AG09309 (cell line): ENCODE measurements around the gene NTMT2.

Experiments used
- DNase-seq: peaks from one replicate; pipeline ENCODE4 v3.0.0-alpha.2; 2010; ENCODE audit warnings: low read depth
- H3K4me3 ChIP-seq: 2 replicates; pipeline ENCODE4 v1.5.1; 2011; ENCODE audit warnings: mild to moderate bottlenecking, low read depth, low read length, moderate library complexity; ENCODE audit not compliant: control insufficient read depth
- CTCF ChIP-seq: IDR thresholded peaks from 2 replicates; pipeline ENCODE4 v1.5.1; 2011; ENCODE audit warnings: mild to moderate bottlenecking, low read depth, low read length, inconsistent platforms; ENCODE audit not compliant: insufficient read depth, control insufficient read depth; ENCODE audit errors: missing control alignments

The NTMT2 gene

GRCh38 chr1:170182442-170182841 lies 36.7 kb downstream of the NTMT2 start:
- H3K4me3 ChIP-seq = no peak overlapping the region
- no peak for DNase-seq
- TF ChIP-seq CTCF = no peak

GRCh38 chr1:170192546-170192945 lies 46.8 kb downstream of the NTMT2 start:
- TF ChIP-seq CTCF = no peak
- DNase-seq = no peak
- H3K4me3 ChIP-seq = no peak overlapping the region

- DNase-seq = no peak
- no peak for TF ChIP-seq CTCF
- no peak overlapping the region for H3K4me3 ChIP-seq
These were observed 48.7 kb downstream of the NTMT2 start for GRCh38 chr1:170194451-170194850.

GRCh38 chr1:170196490-170197236 lies 50.9 kb downstream of the NTMT2 start:
- TF ChIP-seq CTCF = no peak
- no peak for DNase-seq
- no peak overlapping the region for H3K4me3 ChIP-seq

- no peak for TF ChIP-seq CTCF
- no peak overlapping the region for H3K4me3 ChIP-seq
- DNase-seq = no peak
These were observed 52.3 kb downstream of the NTMT2 start for GRCh38 chr1:170198090-170198489.

- no peak overlapping the region for H3K4me3 ChIP-seq
- no peak for DNase-seq
- no peak for TF ChIP-seq CTCF
These were observed 52.8 kb downstream of the NTMT2 start for GRCh38 chr1:170198584-170198983.
